Measurements from ENCODE around the gene PTPRK.

- TF ChIP-seq POLR2A (IDR thresholded peaks at IDR 0.05) (no peak), CTCF (IDR thresholded peaks at IDR 0.05) (no peak)
These were observed 245.4 kb downstream of the PTPRK start for GRCh38 chr6:128275030-128275429.

Measured in thyroid gland (tissue), 4 donors.